HG02798 (cell line): ENCODE data around the gene DISC1.
"Not testable (repeated sequence)": the region's sequence is repeated elsewhere in the genome, so short reads cannot be mapped to it uniquely, and the experiment has no call there.

Source experiments
- ATAC-seq: cut with Tn5 transposase; IDR thresholded peaks from one replicate; pipeline ENCODE4 v1.9.1; 2021; ENCODE audit warnings: mild to moderate bottlenecking; ENCODE audit not compliant: unreplicated experiment, poor library complexity

DISC1 gene

DNA sequence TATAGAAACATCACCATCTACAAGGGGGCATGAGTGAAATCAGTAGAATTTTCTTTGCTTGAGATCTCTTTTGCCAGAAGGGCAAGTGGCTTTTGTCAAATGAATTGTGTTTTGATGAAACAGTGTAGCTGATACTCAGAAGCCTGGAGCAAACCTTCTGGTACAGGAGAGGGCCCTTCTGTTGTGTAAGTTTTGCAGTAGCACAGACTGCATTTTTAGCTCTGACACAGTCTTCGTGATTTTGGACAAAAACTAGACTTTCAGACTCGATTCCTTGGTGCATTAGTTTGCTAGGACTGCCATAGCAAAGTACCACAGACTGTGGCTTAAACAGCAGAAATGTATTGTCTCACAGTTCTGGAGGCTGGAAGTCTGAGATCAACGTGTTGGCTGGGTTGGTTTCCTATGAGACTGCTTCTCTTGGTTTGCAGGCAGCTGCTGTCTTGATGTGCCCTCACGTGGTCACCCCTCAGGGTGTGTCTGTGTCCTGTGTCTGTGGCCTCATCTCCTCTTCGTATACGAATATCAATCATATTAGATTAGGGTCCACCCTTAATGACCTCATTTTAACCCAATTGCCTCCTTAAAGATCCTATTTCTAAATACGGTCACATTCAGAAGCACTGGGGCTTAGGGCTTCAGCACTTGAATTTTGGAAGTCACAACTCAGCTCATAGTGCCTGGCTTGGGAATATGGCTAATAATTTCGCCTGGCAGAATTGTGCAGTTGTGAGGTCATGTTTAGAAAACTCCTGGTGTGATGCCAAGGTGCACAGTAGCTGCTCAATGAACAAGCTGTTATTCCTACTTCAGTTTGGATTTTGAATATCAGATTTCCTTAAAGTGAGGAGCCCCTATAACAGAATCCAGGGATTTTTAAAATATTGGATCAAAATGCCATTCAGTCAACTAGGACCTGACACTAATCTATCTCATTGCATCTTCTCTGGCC is 21.2 kb upstream of the DISC1 start:
- no peak for ATAC-seq

DNA sequence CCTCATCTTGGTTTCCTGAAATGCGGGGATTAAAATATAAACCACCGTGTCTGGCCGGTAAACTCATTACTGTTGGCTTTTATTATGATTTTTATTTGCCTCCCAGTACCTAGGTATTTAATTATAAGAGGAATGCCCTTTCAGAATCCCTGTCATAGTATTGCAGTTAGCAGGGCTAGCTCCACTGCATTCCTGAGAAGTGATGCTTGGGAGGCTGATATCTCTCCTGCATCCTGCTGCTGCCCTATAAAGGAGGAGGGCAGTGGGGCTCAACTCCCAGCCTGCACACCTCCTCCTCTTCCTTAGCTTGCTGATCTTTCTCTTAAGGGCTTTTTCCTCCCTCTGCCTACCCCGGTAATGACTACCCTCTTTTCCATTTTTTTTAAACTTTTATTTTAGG is 19.9 kb upstream of the DISC1 start:
- no peak for ATAC-seq

DNA sequence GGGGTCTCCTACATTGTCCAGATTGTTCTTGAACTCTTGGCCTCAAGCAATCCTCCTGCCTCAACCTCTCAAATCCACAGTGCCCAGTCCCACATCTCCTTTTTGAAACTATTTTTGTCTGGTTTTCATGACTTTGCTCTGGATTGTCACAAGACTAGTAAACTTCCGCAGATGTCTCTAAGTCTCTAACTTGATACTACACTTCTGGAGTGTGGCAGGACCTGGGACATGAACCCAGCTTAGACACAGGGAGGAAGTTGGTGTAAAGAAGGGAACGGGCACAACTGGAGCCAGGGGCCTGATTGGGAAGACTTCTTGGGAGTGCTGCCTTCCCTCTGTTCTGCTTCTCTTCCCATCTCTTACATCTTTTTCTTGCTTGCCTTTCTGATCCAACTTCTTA is 16.2 kb upstream of the DISC1 start:
- ATAC-seq, result no peak

DNA sequence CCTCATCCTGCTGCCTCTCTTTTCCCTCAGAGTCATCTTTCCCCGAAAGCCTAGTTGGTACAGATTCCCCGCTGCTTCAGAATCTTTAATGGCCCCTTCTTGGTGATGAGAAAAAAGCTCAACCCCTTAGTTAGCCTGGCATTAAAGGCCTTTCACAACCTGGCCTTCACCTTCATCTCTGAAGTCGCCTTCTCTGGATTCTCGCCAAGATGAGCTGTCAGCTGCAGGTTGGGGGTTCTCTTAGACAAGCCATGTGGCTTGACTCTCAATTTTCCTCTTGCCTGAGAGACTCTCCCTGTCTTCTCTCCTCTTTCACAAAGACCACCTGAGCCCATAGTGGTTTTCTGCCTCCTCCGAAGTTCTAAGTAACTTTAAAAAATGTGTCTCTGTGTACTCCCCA is 15.5 kb upstream of the DISC1 start:
- no peak for ATAC-seq

DNA sequence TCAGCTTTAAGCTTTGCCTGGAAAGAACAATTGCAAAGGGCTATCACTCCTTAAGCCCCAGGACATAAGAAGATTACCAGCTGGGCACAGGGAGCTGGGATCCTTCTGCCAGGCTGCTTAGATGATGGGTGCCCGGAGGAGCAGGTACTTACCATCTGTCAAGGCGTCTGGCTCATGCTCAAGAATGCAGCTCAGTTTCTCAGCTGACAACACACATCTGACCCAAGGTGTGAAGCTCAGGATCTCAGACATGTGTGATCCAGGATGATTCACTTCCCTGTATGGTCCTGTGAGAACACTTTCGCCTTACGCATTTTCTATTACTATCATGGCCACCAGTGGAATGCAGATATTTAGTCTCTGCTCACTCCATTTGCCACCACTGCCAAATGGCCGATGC is 14.7 kb upstream of the DISC1 start:
- no peak for ATAC-seq

DNA sequence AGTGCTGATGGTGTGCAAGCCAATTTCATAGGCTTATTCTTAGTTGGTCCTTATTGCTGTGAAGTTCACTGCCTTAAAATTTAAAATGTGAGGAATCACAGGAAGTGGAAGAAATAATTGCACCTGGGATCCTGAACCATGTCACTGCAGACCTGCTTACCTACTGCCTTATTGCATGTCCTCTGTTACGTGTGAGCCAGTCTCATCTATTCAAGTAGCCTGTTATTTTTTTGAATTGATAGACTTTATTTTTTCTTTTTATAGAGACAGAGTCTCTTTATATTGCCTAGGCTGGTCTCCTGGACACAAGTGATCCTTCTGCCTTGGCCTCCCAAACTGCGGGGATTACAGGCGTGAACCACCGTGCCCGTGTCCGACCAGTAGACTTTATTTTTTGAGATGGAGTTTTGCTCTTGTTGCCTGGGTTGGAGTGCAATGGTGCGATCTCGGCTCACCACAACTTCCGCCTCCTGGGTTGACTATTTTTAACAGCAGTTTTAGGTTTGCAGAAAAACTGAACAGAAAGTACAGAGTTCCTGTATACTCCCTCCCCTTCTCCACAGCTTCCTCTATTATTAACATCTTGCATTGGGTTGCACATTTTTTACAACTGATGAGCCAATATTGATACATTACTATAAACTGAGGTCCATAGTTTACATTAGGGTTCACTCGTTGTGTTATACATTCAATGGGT is 14.0 kb upstream of the DISC1 start:
- ATAC-seq, result peak; percentile 94

DNA sequence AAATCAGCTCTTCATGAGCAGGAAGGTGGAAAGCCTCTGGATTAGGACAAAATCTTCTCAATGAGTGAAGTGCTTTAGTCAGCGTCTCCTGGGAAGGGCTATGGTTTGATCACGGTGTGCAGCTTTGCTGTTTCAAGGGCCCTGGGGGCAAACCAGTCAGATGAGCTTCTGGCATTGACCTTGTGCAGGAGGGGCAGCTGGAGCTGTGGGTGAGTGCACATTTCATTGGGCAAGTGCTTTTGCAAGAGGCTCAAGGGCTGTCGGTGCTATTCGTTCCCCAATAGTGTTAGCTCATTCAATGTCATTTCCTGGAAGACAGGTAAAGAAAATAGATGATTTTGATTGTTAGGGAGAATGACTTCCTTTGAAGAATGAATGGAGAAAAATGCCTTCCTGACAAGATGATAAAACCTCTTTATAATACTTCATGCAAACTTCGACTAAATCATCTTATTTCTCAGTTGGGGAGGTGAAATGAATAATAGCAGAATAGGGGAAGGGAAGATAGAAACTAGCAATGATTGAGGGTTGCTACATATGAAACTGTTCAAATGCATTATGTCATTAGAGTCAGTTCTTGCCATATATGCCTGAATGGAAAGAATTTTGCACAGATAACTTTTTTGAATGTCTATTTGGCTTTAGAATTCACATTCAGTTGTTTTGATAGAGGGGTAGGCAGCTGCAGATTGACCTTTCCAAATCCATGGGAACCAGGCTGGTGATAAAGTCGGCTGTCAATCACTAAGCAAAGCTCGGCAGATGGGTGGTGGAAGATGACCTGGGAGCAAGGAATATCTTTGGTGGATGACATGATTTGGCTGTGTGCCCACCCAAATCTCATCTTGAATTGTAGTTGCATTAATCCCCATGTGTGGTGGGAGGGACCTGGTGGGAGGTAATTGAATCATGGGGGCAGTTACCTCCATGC is 12.9 kb upstream of the DISC1 start:
- ATAC-seq, result no peak

DNA sequence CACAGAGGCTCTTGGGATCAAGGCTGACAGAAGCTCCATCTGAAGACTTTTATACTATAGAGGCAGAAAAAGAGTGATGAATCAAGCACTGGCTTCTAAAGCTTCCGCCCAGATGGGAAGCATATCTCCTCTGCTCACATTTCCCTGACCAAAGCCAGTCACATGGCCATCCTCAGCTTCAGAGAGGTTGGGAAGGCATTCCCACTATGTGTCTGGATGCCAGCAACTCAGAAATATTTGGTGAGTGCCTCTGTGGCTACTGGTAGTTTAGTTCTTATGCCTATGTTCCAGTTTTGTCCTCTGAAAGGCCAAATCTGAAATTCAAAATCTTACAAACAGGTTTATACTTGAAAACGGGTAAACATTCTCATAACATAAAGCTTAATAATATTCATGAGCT is 9.9 kb upstream of the DISC1 start:
- no peak for ATAC-seq

DNA sequence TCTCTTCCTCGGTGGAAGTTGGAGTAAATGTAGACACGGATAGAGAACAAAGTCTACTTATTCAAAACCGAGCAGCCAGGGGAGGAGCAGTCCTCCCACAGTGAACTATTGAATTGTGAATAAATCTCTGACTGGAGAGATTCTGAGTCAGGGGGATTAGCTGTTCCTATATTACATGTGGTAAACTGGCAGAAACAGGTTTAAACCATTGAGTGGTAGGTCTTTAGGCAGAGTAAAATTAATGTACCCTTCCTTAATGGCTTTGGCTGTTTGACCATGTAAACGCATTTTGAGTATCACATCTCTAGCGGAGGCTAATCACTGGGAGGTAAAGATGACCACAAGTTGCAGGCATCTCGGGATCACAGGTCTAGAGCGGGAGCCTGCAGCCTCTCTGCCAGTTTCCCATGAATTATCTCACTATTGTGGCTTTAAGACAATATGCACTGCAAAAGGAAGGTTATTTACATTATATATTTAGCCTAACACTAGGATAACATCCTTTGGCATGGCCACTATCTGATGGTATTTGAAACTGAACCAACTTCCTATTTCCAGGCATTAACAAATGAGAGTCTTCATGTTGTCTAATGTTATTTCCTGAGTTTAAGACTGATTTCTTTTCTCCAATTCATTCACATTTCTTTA is 7.9 kb upstream of the DISC1 start:
- no peak for ATAC-seq

DNA sequence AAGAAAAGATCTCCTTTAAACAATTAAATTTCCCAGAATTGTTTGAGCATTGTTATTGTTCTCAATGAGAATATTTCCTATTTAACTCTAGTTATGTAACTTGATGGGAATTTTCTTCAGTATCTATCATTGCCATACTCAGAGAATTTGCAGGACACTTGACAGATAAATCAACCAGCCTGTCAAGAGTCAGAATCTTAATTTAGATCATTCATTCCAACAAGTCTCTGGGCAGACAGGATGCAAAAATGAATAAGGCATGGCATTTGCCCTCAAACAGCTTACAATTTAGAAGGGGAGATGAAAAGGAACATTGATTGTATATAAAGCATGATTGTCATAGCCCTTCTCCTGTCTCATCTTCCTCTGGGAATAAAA is 7.3 kb upstream of the DISC1 start:
- no peak for ATAC-seq

DNA sequence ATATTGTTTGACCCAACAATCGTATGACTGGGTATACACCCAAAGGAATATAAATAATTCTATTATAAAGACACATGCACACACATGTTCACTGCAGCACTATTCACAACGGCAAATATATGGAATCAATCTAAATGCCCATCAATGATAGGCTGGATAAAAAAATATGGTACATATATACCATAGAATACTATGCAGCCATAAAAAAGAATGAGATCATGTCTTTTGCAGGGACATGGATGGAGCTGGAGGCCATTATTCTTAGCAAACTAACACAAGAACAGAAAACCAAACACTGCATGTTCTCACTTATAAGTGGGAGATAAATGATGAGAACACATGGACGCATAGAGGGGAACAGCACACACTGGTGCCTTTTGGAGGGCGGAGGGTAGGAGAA is 1.5 kb upstream of the DISC1 start:
- ATAC-seq, result not testable (repeated sequence)

DNA sequence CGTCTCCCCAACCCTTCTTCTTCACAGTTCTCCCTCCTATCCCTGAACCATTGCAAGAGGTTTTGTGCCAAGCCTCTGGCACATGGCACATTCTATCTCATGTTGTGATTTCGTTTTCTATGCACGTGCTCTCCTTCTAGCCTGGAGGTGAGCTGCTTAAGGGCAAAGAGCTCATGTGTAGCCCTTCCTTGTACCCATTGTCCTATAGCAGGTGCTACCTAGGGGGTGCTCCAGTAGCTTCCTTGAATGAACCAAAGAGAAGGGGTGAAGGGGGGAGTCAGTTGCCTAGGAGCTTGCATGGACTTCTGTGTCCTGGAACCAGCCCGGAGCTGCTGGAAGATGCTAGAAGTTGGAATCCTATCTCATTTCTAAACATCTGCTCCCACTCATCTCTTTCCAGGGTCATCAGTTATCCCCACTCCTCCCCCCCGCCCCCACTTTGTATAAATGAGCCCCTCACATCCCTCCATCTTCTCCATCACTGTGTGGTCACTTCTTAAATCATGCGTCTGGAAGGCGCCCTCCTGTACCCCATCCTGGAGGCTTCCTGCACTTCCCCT is 535 bp upstream of the DISC1 start:
- ATAC-seq, result no peak

DNA sequence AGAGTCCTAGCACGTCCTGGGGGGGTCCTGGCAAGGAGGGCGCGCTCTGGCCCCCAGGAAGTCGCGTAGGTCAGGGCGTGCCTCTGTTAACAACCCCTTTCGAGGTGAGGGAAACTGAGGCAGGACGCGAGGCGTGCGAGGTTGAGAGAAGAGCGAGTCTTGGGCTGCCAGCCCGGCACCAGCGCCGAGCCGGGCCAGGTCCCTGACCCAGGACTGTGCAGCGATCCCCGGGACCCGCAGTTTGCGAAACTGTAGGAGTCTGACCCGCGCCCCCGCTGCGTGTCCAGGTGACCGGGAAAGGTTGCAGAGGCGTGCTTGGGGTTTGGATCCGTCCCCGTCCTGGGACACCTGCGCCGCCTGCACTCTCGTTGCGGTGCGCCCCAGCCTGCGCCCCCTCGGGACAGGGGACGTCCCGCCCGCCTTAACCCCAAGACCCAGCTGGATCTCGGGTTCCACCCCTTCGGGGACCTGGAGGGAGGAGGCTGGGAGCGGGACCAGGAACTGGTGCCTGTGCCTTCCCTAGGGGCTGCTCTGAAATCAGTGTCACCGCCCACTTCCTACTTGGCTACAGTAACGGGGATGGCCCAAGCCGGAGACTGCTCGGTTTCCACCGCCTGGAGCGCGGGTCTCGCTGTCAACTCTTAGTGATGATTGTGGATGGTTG is 493 bp downstream of the DISC1 start:
- ATAC-seq, result peak; percentile 34

DNA sequence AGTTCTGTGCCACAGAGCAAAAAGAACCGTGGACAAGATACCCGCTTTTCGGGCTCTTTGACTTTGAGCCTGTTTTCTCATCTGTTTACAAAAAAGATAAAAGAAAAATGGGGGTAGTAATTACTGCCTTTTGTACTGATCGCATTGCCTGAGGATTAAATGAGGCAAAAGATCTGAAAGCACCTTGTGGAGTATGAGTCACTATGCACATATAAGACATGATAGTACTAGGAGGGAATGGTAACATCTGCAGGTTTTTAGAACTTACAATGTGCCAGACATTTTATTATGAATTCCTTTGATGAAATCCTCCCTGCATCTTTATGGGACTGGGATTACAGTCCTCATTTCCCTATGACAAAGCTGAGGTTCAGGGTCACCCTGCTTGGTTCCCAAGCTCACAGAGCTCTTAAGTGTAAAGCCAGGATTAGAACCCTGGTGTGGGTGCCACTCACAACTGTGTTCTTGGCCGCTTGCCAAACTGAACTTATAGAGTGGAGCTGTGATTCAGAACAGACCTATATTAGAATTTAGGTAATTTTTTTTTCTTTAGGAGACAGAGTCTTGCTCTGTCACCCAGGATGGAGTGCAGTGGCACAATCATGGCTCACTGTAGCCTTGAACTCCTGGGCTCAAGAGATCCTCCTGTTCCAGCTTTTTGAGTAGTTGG is 1.8 kb downstream of the DISC1 start:
- no peak for ATAC-seq

DNA sequence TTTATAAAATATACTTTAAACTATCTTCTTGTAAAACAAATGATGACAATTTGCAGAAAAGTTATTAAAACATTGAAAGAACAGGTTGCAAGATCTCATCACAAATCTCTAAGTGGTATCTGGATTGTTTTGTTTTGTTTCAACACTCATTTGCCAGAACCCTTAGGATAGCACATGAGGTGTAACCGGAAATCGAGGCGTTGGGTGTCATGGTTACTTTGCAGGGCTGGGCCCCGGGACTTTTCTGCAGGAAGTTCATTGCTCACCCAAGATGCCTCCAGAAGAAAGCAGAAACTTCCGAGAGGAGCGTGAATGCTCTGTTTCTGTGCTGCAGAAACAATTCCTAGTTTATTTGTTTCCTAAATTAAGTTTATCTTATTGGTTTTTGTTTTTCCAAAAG is 2.5 kb downstream of the DISC1 start:
- ATAC-seq, result no peak

DNA sequence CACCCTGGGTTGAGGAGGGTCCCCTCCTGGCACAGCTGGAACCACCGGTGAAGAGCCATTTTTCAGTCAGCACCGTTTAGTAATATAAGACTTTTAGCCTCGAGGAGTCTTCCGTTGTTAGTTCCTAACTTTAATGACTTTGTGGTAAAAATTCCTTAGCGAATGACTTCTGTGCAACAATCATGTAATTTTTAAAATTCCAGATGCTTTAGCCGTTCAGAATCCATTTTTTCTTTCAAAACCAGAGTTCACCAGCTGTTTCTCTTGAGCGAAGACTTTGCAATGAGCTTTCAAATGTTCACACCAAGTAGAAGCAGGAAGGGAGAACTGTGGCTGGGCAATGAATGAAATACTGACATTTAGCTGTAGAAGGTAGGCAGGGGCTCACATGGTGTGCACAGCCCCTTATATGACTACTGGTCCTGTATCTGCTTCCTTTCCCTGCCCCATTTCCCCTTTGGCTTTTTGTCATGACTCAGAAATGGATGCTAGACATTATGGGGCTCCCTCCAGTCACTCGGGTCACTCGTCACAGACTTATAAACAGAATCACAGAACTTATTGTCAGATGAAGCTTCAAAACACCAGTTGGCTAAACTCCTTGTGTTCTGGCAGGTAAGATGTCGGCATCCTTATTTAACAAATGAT is 4.1 kb downstream of the DISC1 start:
- no peak for ATAC-seq

DNA sequence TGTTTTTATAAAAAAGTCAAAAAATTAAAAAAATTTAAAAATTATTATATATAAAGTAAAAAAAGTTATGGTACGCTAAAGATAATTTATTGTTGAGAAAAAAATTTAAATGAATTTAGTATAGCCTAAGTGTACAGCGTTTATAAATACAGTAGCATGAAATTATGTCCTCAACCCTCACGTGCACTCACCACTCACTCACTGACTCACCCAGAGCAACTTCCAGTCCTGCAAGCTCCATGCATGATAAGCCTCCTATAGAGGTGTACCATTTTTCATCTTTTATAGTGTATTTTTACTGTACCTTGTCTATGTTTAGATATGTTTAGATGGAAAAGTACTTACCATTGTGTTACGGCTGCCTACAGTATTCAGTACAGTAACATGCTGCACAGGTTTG is 5.1 kb downstream of the DISC1 start:
- no peak for ATAC-seq

DNA sequence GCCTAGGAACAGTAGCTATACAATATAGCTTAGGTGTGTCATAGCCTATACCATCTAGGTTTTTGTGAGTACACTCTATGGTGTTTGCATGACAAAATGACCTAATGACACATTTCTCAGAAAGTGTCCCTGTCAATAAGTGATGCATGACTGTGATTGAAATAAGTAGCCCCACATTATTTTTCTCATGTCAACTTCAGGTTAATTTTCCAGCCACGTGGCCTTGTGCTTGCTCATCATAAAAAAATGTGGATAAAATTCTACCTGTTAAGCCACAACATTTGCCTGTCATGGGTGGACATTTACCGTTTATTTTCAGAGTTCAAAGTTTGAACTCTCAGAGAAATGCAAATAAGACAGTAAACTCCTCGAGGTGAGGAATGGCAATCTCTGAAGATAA is 5.5 kb downstream of the DISC1 start:
- no peak for ATAC-seq
